NCI-H2081 treated with DMSO at 0.1 percent for 48 hours (cell line): ENCODE measurements around the gene ALAD.
"Not testable (repeated sequence)": the region's sequence is repeated elsewhere in the genome, so short reads cannot be mapped to it uniquely, and the experiment has no call there.

Source experiments
- DNase-seq: peaks from one replicate; lab custom pipeline; 2025; lab: John Stamatoyannopoulos, UW

ALAD gene

GRCh38 chr9:113398796-113399195, 2.3 kb downstream of the ALAD start:
- no peak for DNase-seq

GRCh38 chr9:113397203-113397631, 3.9 kb downstream of the ALAD start:
- DNase-seq = no peak

- no peak for DNase-seq
Measured at GRCh38 chr9:113395000-113395861, 5.9 kb downstream of the ALAD start.

- no peak for DNase-seq
Measured at GRCh38 chr9:113393281-113393680, 7.8 kb downstream of the ALAD start.

- no peak for DNase-seq
Measured at GRCh38 chr9:113391917-113392316, 9.2 kb downstream of the ALAD start.

- no peak for DNase-seq
Measured at GRCh38 chr9:113390192-113390960, 10.7 kb downstream of the ALAD start.

GRCh38 chr9:113389451-113389850, 11.6 kb downstream of the ALAD start:
- DNase-seq = no peak

GRCh38 chr9:113388833-113389232, 12.3 kb downstream of the ALAD start:
- DNase-seq = no peak

GRCh38 chr9:113387560-113388230, 13.4 kb downstream of the ALAD start:
- DNase-seq = no peak

- DNase-seq = no peak
Measured at GRCh38 chr9:113386571-113387393, 14.3 kb downstream of the ALAD start.

GRCh38 chr9:113381909-113382411, 19.1 kb downstream of the ALAD start:
- DNase-seq = no peak

- not testable (repeated sequence) for DNase-seq
Measured at GRCh38 chr9:113381441-113381840, 19.6 kb downstream of the ALAD start.

- DNase-seq = no peak
Measured at GRCh38 chr9:113380869-113381378, 20.2 kb downstream of the ALAD start.

- DNase-seq = not testable (repeated sequence)
Measured at GRCh38 chr9:113379829-113380210, 21.3 kb downstream of the ALAD start.

GRCh38 chr9:113379094-113379828, 21.8 kb downstream of the ALAD start:
- DNase-seq = not testable (repeated sequence)

GRCh38 chr9:113376634-113377567, 24.2 kb downstream of the ALAD start, which contains the start of gene HDHD3:
TSS of gene HDHD3 (minus strand) at chr9:113376986. CDS start at chr9:113374354, 2,632 bp downstream.
- DNase-seq = no peak

- no peak for DNase-seq
Measured at GRCh38 chr9:113375057-113376023, 25.7 kb downstream of the ALAD start.
